Skin epidermis (tissue), 12 donors: Measurements from ENCODE around the gene POLR3GL.

Experiments used
- H3K27ac ChIP-seq, 21 experiments: fragments of 200-600 bp; sonication (generic) in 11 of 21; one replicate each; pipeline ENCODE4 v1.5.0; 2020; ENCODE audit warnings: mild to moderate bottlenecking in 3 of 21, inconsistent platforms in 2 of 21, moderate library complexity in 2 of 21
- H3K4me3 ChIP-seq, 7 experiments: fragments of 200-600 bp; sonication (generic) in 2 of 7; one replicate each; pipeline ENCODE4 v1.5.0; 2020; ENCODE audit warnings: inconsistent platforms in 2 of 7, mild to moderate bottlenecking in 2 of 7, moderate library complexity in 1 of 7

Gene POLR3GL

GRCh38 chr1:145946477-145946986 is 18.0 kb upstream of the POLR3GL start:
- Histone ChIP-seq H3K4me3 (no peak overlapping the region), H3K27ac (no peak overlapping the region)

GRCh38 chr1:145947551-145947950 is 16.9 kb upstream of the POLR3GL start:
- Histone ChIP-seq H3K4me3 (no peak overlapping the region), H3K27ac (no peak overlapping the region)

GRCh38 chr1:145949219-145949618 is 15.3 kb upstream of the POLR3GL start:
- Histone ChIP-seq H3K27ac (no peak overlapping the region), H3K4me3 (no peak overlapping the region)

DNA sequence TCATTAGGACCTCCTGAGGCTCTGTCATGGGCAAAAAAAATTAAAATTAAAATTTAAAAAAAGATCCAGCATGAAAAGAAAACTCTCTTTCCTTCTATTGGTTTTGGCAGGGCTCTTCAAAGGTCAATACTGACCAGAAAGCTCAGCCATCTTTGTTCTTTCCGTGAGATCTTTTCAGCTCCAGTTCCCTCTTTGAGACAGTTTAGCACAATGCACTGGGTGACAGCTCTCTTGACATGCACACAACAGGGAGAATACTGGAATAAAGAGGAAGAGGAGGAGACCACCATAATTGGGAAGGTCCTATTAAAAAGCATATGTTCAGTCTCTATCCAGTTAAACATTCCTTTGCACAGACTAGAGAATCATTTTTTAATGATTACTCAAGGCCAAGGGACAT is 13.0 kb upstream of the POLR3GL start:
- Histone ChIP-seq H3K4me3 (no peak overlapping the region), H3K27ac (no peak overlapping the region)

GRCh38 chr1:145952903-145953302 is 11.6 kb upstream of the POLR3GL start:
- Histone ChIP-seq H3K27ac (no peak overlapping the region), H3K4me3 (no peak overlapping the region)

- Histone ChIP-seq H3K27ac (no peak overlapping the region), H3K4me3 (no peak overlapping the region)
Measured at GRCh38 chr1:145953861-145954260, 10.6 kb upstream of the POLR3GL start.

DNA sequence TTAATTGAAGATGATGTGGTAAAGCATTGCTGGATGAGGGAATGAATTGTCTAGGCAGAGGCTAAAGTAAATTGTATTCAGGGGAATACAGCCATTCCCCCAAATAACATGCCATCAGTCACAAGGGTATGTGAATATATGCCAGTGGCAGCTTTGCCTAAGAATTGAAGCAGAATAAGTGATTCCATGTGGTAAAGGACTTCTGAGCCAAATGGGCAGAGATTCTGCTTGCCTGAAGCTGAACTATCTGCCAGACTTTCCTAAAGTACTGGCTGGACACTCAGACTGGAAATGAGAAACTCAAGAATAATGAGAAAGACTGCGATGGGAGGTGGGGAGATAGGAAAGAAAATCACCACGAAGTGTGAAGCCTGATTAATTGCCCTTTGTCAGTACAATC is 9.1 kb upstream of the POLR3GL start:
- H3K27ac ChIP-seq: peak overlapping the region in 10 of 21 experiments; percentile 3 to 97 (median 54)

DNA sequence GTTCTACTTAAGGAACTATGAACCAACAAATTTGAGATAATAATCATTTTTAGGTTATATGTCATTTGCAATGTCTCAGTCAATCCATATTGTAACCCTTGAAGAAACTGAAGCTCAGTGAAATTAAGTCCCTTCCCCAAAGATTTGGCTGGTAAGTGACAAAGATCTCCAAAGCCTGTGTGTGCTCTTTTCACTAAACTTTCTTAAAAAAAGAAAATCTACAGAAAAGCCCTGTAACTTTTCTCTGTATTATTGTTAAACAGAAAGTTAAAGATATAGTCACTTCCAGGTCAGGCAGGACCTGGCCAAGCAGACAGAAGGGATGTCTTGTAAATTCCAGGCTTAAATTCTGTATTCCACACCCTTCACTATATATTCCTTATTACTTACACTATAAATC is 8.1 kb upstream of the POLR3GL start:
- peak overlapping the region in 16 of 21 experiments; percentile 4 to 97 (median 90) for H3K27ac ChIP-seq
- H3K4me3 ChIP-seq: peak overlapping the region in 5 of 7 experiments; percentile 66 to 83 (median 81)

More for the DNA sequence above, 9.1 kb upstream of the POLR3GL start:
- no peak overlapping the region for H3K4me3 ChIP-seq

- H3K4me3 ChIP-seq: peak overlapping the region; percentile 59 to 83 (median 74)
- peak overlapping the region in 20 of 21 experiments; percentile 75 to 97 (median 89) for H3K27ac ChIP-seq
Measured at GRCh38 chr1:145956781-145957442, 7.6 kb upstream of the POLR3GL start.

- Histone ChIP-seq H3K4me3 (peak within 1 kb of the TSS; percentile 59 to 83 (median 74)), H3K27ac (peak within 1 kb of the TSS; percentile 75 to 98 (median 89))
Measured at GRCh38 chr1:145957443-145958319, 6.8 kb upstream of the POLR3GL start, which contains the start of gene LIX1L. TSS of gene LIX1L (minus strand) at chr1:145958017. CDS start at chr1:145957927, 90 bp downstream.

DNA sequence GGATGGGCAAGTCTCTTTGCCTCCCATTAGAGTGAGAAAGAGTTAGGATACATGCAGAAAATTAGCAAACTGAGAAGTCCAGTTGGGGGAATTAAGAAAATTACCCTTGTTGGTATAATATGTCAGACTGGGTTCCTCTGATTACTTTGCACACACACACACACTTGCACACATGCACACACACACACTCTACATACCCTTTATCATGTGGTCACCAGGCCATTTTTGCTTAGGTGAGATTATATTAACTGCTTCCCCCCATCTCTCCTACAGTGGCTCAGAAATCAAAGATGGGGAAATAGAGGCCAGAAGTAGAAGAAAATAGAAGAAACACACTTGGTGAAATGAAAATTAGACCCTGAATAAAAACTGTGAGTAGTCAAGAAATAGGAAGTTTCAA is 5.8 kb upstream of the POLR3GL start:
- H3K4me3 ChIP-seq: no peak overlapping the region
- H3K27ac ChIP-seq: peak overlapping the region in 4 of 21 experiments; percentile 85 to 96 (median 92)

- H3K4me3 ChIP-seq: no peak overlapping the region
- peak overlapping the region in 2 of 21 experiments; percentile 9 to 18 for H3K27ac ChIP-seq
Measured at GRCh38 chr1:145959333-145959732, 5.2 kb upstream of the POLR3GL start.

DNA sequence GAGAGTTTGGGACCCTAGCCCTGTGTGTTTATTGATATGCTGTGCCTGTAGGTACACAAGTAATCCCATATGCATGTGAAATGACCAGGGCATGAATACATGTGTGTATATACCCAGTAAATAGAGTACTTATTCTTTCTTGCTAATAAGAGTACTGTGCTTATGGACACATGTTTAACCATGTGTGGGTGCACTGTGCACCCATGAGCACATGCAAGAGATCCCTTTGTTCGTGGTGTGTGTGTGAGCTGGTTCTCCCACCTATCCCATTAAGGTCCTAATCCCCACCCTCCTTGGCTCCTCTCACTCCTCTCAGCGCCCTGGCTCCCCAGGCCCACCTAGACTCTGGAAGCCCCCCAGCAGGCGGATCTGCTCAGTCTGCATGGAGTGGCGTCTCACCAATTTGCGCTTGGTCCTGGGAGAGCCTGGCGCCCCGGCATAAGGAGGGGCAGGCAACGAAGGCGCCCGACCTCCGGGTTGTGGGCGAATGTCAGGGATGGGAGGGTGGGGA is 4.5 kb upstream of the POLR3GL start:
- peak overlapping the region in 20 of 21 experiments; percentile 30 to 92 (median 64) for H3K27ac ChIP-seq
- H3K4me3 ChIP-seq: peak overlapping the region; percentile 44 to 56 (median 51)

GRCh38 chr1:145960468-145961108 is 3.9 kb upstream of the POLR3GL start:
- peak overlapping the region in 20 of 21 experiments; percentile 30 to 92 (median 64) for H3K27ac ChIP-seq
- H3K4me3 ChIP-seq: peak overlapping the region; percentile 44 to 56 (median 51)

DNA sequence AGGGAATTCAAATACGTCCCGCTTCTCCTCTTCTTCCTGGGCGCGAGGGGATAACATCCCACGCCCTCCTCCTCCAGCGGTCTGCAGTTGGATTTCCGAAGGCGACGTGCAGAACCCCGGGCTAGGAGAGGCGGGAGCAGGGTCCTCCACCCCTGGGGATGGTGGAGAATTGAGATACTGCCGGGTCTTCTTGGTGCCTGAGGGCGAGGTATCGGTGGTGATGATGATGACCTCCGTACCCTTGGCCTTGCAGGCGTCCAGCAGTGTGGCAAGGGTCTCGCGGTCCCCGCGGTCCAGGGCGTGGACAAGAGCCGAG is 3.4 kb upstream of the POLR3GL start:
- Histone ChIP-seq H3K27ac (peak overlapping the region in 19 of 21 experiments; percentile 30 to 92 (median 66)), H3K4me3 (peak overlapping the region; percentile 44 to 56 (median 51))

DNA sequence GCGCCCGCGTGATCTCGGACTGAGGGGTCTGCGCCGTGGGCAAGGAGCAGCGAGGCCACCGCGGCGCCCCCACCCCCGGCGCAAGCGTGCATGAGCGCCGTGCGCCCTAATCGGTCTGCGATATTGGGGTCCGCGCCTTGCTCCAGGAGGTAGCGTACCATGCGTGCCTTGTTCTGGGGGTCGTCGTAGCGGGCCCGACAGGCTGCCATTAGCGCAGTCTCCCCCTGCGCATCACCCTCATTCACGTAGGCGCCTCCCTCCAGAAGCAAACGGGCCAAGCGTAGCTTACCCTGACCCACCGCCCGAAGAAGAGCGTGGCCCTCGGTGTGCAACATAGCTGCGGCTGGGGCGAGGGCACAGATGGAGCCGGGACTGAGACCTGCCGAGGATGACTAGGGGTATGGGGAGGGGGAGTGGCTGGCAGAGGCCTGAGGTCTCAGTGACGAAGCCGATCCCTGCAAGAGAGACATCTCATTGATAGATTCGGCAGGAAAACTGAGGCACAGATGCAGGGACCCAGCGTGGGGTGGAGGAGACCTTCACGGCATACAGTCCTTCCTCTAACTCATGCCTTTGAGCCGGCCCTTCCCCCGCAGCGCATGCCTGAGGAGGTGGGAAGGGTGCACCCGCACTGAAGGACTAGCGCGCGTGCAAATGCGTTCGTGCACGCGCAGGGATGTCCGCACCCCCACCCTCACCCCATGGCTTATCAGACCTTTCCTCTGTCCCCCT is 2.9 kb upstream of the POLR3GL start:
- H3K4me3 ChIP-seq: peak overlapping the region; percentile 44 to 56 (median 51)

GRCh38 chr1:145962157-145963102 is 2.1 kb upstream of the POLR3GL start:
- H3K27ac ChIP-seq: peak overlapping the region in 13 of 21 experiments; percentile 9 to 92 (median 53)

More for the DNA sequence above, 2.9 kb upstream of the POLR3GL start:
- H3K27ac ChIP-seq: peak overlapping the region in 15 of 21 experiments; percentile 40 to 92 (median 69)

More at GRCh38 chr1:145962157-145963102, 2.1 kb upstream of the POLR3GL start:
- peak overlapping the region; percentile 44 to 56 (median 51) for H3K4me3 ChIP-seq
